ENCODE results near the gene SLC1A7. TPM values are rescaled to one million over a fixed set of nuclear protein-coding genes. Genes with fewer than 3 reads are reported as not detected.

SLC1A7 gene
- total and polyA plus RNA-seq, 7 donors: 0.04 to 6.2 (median 0.36) TPM

GRCh38 chr1:53165408-53165961 lies 23.0 kb upstream of the SLC1A7 start:
- no peak overlapping the region for H3K4me3 ChIP-seq
- H3K9me3 ChIP-seq: no peaks in the 10 kb centered on the region
- TF ChIP-seq CTCF (IDR thresholded peaks at IDR 0.05): no peak
- H3K4me1 ChIP-seq: no peaks in the 10 kb centered on the region
- H3K27me3 ChIP-seq (ENCODE audit: insufficient read depth in 3 of 3, low read length in 2 of 3): peaks cover 0 to 8% (median 0%) of the 10 kb centered on the region in 3 donors
- ATAC-seq: no peak
- no peaks in the 10 kb centered on the region for H3K36me3 ChIP-seq (ENCODE audit: insufficient read depth in 1 of 2, low read depth in 1 of 2)
- no peak for DNase-seq
- WGBS, 3 donors: 86 to 89% (median 88%) methylated on average over 5 of the region's 5 CpGs
- no peak overlapping the region for H3K27ac ChIP-seq
- intact Hi-C loops (cut with DNase I): no loop called here

GRCh38 chr1:53163291-53163768 lies 20.9 kb upstream of the SLC1A7 start:
- no peak for TF ChIP-seq CTCF (IDR thresholded peaks at IDR 0.05)
- WGBS, 3 donors: 71 to 81% (median 80%) methylated on average over 10 of the region's 10 CpGs

GRCh38 chr1:53162621-53163020 lies 20.2 kb upstream of the SLC1A7 start:
- 65 to 77% (median 74%) methylated on average over 5 of the region's 5 CpGs for WGBS, 3 donors
- ATAC-seq: no peak

More at GRCh38 chr1:53163291-53163768, 20.9 kb upstream of the SLC1A7 start:
- H3K4me1 ChIP-seq: no peaks in the 10 kb centered on the region
- peaks cover 0 to 8% (median 0%) of the 10 kb centered on the region in 3 donors for H3K27me3 ChIP-seq (ENCODE audit: insufficient read depth in 3 of 3, low read length in 2 of 3)
- H3K4me3 ChIP-seq: no peak overlapping the region
- H3K36me3 ChIP-seq (ENCODE audit: insufficient read depth in 1 of 2, low read depth in 1 of 2): no peaks in the 10 kb centered on the region
- ATAC-seq (no peak), DNase-seq (no peak)
- H3K9me3 ChIP-seq: no peaks in the 10 kb centered on the region
- intact Hi-C loops (cut with DNase I): no loop called here
- no peak overlapping the region for H3K27ac ChIP-seq

GRCh38 chr1:53160924-53161378 lies 18.5 kb upstream of the SLC1A7 start:
- no peak for DNase-seq
- peaks cover 0 to 8% (median 0%) of the 10 kb centered on the region in 3 donors for H3K27me3 ChIP-seq (ENCODE audit: insufficient read depth in 3 of 3, low read length in 2 of 3)
- intact Hi-C loops (cut with DNase I): no loop called here
- WGBS, 3 donors: 49 to 69% (median 63%) methylated on average over 2 of the region's 2 CpGs
- no peaks in the 10 kb centered on the region for H3K36me3 ChIP-seq (ENCODE audit: insufficient read depth in 1 of 2, low read depth in 1 of 2)
- TF ChIP-seq CTCF (IDR thresholded peaks at IDR 0.05): no peak
- no peak overlapping the region for H3K4me3 ChIP-seq
- H3K9me3 ChIP-seq: no peaks in the 10 kb centered on the region
- ATAC-seq: no peak
- no peaks in the 10 kb centered on the region for H3K4me1 ChIP-seq
- H3K27ac ChIP-seq: no peak overlapping the region

More at GRCh38 chr1:53162621-53163020, 20.2 kb upstream of the SLC1A7 start:
- Histone ChIP-seq H3K4me1 (no peaks in the 10 kb centered on the region), H3K36me3 (ENCODE audit: insufficient read depth in 1 of 2, low read depth in 1 of 2) (no peaks in the 10 kb centered on the region), H3K9me3 (no peaks in the 10 kb centered on the region), H3K4me3 (no peak overlapping the region), H3K27ac (no peak overlapping the region), H3K27me3 (ENCODE audit: insufficient read depth in 3 of 3, low read length in 2 of 3) (peaks cover 0 to 8% (median 0%) of the 10 kb centered on the region in 3 donors)
- intact Hi-C loops (cut with DNase I): no loop called here
- no peak for TF ChIP-seq CTCF (IDR thresholded peaks at IDR 0.05)
- no peak for DNase-seq

- no peaks in the 10 kb centered on the region for H3K9me3 ChIP-seq
- no peaks in the 10 kb centered on the region for H3K27me3 ChIP-seq (ENCODE audit: insufficient read depth in 3 of 3, low read length in 2 of 3)
- intact Hi-C loops (cut with DNase I): no loop called here
- no peaks in the 10 kb centered on the region for H3K4me1 ChIP-seq
- DNase-seq: no peak
- no peak for ATAC-seq
- no peak overlapping the region for H3K27ac ChIP-seq
- WGBS, 3 donors: 74 to 84% (median 79%) methylated on average over 1 of the region's 1 CpG
- TF ChIP-seq CTCF (IDR thresholded peaks at IDR 0.05): no peak
- no peaks in the 10 kb centered on the region for H3K36me3 ChIP-seq (ENCODE audit: insufficient read depth in 1 of 2, low read depth in 1 of 2)
- no peak overlapping the region for H3K4me3 ChIP-seq
Observed at GRCh38 chr1:53158900-53159299, 16.5 kb upstream of the SLC1A7 start.

Data from psoas muscle (tissue), 8 donors.